Inflammatory macrophage treated with lipopolysaccharide for 1 hour (primary cell): Measurements from ENCODE around the gene SRY.
"Not testable (repeated sequence)": the region's sequence is repeated elsewhere in the genome, so short reads cannot be mapped to it uniquely, and the experiment has no call there.

Experiments used
- DNase-seq, 2 donors: peaks; one replicate each; pipeline ENCODE4 v3.0.0-alpha.2; 2020 to 2022

Gene SRY

GRCh38 chrY:2787600-2787999 is at the start of gene SRY:
Gene SRY (minus strand): TSS chrY:2787682. CDS start chrY:2787603, 79 bp downstream.
- DNase-seq: no peak

GRCh38 chrY:2837078-2837477 is 49.6 kb upstream of the SRY start:
- no peak for DNase-seq

DNA sequence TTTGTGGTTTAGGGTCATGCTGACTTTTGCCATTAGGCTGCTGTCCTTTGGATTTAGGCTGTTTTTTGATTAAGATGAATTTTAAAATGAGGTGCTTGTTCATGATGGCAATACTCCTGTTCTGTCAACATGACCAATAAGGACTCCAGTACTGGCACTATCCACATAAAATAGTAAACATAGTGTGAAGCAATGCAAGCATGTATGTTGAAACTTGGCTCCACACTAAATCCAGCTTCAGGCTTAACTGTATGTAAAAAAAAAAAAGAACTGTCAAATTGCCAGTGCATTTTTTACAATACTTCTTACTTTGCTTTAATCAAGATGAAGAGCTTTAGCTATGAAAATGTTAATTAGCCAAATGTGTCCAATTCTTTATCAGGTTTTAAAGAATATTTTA is 47.7 kb upstream of the SRY start:
- DNase-seq: no peak

- DNase-seq: no peak
These were observed 41.0 kb upstream of the SRY start for GRCh38 chrY:2828497-2828896.

DNA sequence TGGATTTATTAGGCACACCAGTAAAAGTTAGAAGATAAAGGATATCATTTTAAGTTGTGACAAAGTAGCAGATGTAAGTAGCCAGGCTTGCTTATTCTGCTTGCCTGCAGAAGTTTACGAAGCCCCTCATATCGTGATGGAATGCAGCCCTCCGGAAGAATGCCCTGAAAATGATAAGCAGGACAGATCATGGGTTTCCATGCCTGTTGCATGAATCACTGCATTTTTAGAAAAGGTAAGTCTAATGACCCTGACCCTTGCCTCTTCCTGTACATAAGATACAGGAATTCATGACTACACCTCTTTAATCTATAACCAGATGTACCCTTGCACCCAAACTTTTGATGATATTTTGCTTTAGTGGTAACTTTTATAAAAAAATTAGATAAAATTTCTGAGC is 37.0 kb upstream of the SRY start:
- no peak for DNase-seq

GRCh38 chrY:2817146-2817896 is 29.8 kb upstream of the SRY start:
- DNase-seq: not testable (repeated sequence)

DNA sequence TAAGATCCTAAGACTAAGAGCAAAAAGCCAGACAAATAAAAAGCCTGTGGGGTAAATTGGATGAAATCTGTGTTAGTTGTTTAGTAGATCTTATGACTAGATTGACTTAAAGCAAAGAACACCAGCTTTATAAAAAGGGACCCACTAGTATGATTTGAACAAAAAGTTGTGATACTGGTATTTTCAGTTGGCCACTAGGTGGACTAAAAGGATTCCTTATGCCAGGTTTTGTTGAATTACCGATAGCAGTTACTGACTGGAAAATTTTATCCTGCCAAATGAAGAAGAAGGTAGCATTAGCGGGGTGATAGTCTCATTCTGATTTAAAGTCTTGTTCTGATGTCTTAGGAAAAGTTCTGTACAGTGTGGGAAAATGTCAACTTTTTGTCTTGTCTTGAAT is 12.8 kb upstream of the SRY start:
- peak in 1 of 2 donors; percentile 14 for DNase-seq

- DNase-seq: no peak
These were observed 10.5 kb upstream of the SRY start for GRCh38 chrY:2797991-2798390.

DNA sequence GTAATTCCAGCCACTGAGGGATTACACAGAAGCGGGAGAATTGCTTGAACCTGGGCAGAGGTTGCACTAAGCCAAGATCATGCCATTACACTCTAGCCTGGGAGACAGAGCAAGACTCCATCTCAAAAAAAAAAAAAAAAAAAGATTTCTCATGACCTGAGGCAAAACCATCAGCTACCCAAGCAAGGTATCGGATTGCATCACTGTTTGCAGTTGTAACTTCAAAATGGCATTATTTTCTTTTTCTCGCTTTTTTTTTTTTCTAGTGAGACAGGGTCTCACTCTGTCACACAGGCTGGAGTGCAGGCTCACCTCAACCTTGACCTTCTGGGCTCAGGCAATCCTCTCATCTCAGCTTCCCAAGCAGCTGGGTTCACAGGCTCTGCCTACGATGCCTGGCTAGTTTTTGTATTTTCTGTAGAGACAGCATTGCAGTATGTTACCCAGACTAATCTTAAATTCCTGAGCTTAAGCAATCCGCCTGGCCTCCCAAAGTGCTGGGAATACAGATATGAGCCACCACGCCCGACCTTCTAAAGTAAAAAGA is 9.6 kb upstream of the SRY start:
- no peak for DNase-seq

GRCh38 chrY:2789756-2790155 is 2.3 kb upstream of the SRY start:
- DNase-seq: no peak

GRCh38 chrY:2786876-2787512 is 488 bp downstream of the SRY start:
- DNase-seq: no peak
